ENCODE measurements around the gene UFSP2.

The UFSP2 gene

GRCh38 chr4:185399466-185399865, 26.3 kb downstream of the UFSP2 start:
- Histone ChIP-seq H3K4me3 (ENCODE audit: low read depth, low read length) (no peak overlapping the region), H3K4me1 (ENCODE audit: control insufficient read depth, insufficient read depth, low read length) (peaks cover 10% of the 10 kb centered on the region; the same call in 1 of the 2 replicates), H3K27ac (ENCODE audit: low read depth, low read length) (no peak overlapping the region)

GRCh38 chr4:185398618-185399017, 27.1 kb downstream of the UFSP2 start:
- Histone ChIP-seq H3K27ac (ENCODE audit: low read depth, low read length) (no peak overlapping the region), H3K27me3 (ENCODE audit: control insufficient read depth, insufficient read depth, low read length) (no peaks in the 10 kb centered on the region; the same call in 1 of the 2 replicates), H3K9me3 (ENCODE audit: control insufficient read depth, insufficient read depth, low read depth, low read length) (no peaks in the 10 kb centered on the region), H3K36me3 (ENCODE audit: control insufficient read depth, insufficient read depth, low read length) (peaks cover 30% of the 10 kb centered on the region), H3K4me3 (ENCODE audit: low read depth, low read length) (no peak overlapping the region), H3K4me1 (ENCODE audit: control insufficient read depth, insufficient read depth, low read length) (peaks cover 10% of the 10 kb centered on the region; the same call in 1 of the 2 replicates), H3K9ac (ENCODE audit: low read length) (no peak overlapping the region)

More at GRCh38 chr4:185399466-185399865, 26.3 kb downstream of the UFSP2 start:
- Histone ChIP-seq H3K9me3 (ENCODE audit: control insufficient read depth, insufficient read depth, low read depth, low read length) (no peaks in the 10 kb centered on the region), H3K9ac (ENCODE audit: low read length) (no peak overlapping the region), H3K36me3 (ENCODE audit: control insufficient read depth, insufficient read depth, low read length) (peaks cover 31% of the 10 kb centered on the region), H3K27me3 (ENCODE audit: control insufficient read depth, insufficient read depth, low read length) (no peaks in the 10 kb centered on the region; the same call in 1 of the 2 replicates)

GRCh38 chr4:185396724-185397385, 28.9 kb downstream of the UFSP2 start, which contains the start of gene ANKRD37:
ANKRD37 (plus strand) TSS chr4:185396841; CDS start chr4:185396924, 83 bp downstream.
- H3K4me3 ChIP-seq (ENCODE audit: low read depth, low read length), result peak within 1 kb of the TSS; percentile 67
- H3K9ac ChIP-seq (ENCODE audit: low read length), result peak within 1 kb of the TSS; percentile 65
- H3K27me3 ChIP-seq (ENCODE audit: control insufficient read depth, insufficient read depth, low read length), result no peaks in the 10 kb centered on the region; the same call in 1 of the 2 replicates
- peaks cover 19% of the 10 kb centered on the region; the same call in 1 of the 2 replicates for H3K36me3 ChIP-seq (ENCODE audit: control insufficient read depth, insufficient read depth, low read length)
- H3K9me3 ChIP-seq (ENCODE audit: control insufficient read depth, insufficient read depth, low read depth, low read length), result no peaks in the 10 kb centered on the region
- H3K4me1 ChIP-seq (ENCODE audit: control insufficient read depth, insufficient read depth, low read length), result peaks cover 10% of the 10 kb centered on the region; the same call in 1 of the 2 replicates
- H3K27ac ChIP-seq (ENCODE audit: low read depth, low read length), result peak within 1 kb of the TSS; percentile 44; the same call in 1 of the 2 replicates

GRCh38 chr4:185395956-185396723, 29.6 kb downstream of the UFSP2 start:
- peak overlapping the region; percentile 67 for H3K4me3 ChIP-seq (ENCODE audit: low read depth, low read length)
- H3K27ac ChIP-seq (ENCODE audit: low read depth, low read length), result peak overlapping the region; percentile 44; the same call in 1 of the 2 replicates
- H3K36me3 ChIP-seq (ENCODE audit: control insufficient read depth, insufficient read depth, low read length), result peaks cover 13% of the 10 kb centered on the region; the same call in 1 of the 2 replicates
- peak overlapping the region; percentile 65 for H3K9ac ChIP-seq (ENCODE audit: low read length)
- H3K4me1 ChIP-seq (ENCODE audit: control insufficient read depth, insufficient read depth, low read length), result peaks cover 10% of the 10 kb centered on the region; the same call in 1 of the 2 replicates
- H3K9me3 ChIP-seq (ENCODE audit: control insufficient read depth, insufficient read depth, low read depth, low read length), result no peaks in the 10 kb centered on the region; the same call in 1 of the 2 replicates
- H3K27me3 ChIP-seq (ENCODE audit: control insufficient read depth, insufficient read depth, low read length), result no peaks in the 10 kb centered on the region; the same call in 1 of the 2 replicates

- H3K27me3 ChIP-seq (ENCODE audit: control insufficient read depth, insufficient read depth, low read length), result no peaks in the 10 kb centered on the region; the same call in 1 of the 2 replicates
- H3K9ac ChIP-seq (ENCODE audit: low read length), result peak within 1 kb of the TSS; percentile 65
- peaks cover 10% of the 10 kb centered on the region; the same call in 1 of the 2 replicates for H3K4me1 ChIP-seq (ENCODE audit: control insufficient read depth, insufficient read depth, low read length)
- peak within 1 kb of the TSS; percentile 44; the same call in 1 of the 2 replicates for H3K27ac ChIP-seq (ENCODE audit: low read depth, low read length)
- peak within 1 kb of the TSS; percentile 67 for H3K4me3 ChIP-seq (ENCODE audit: low read depth, low read length)
- H3K9me3 ChIP-seq (ENCODE audit: control insufficient read depth, insufficient read depth, low read depth, low read length), result no peaks in the 10 kb centered on the region; the same call in 1 of the 2 replicates
- H3K36me3 ChIP-seq (ENCODE audit: control insufficient read depth, insufficient read depth, low read length), result peaks cover 10% of the 10 kb centered on the region; the same call in 1 of the 2 replicates
Measured at GRCh38 chr4:185395238-185395955, 30.4 kb downstream of the UFSP2 start, which contains the start of gene LRP2BP. LRP2BP (minus strand) TSS chr4:185395924; CDS start chr4:185378186, 17,738 bp downstream.

GRCh38 chr4:185394568-185395237, 31.1 kb downstream of the UFSP2 start:
- Histone ChIP-seq H3K4me1 (ENCODE audit: control insufficient read depth, insufficient read depth, low read length) (peaks cover 10% of the 10 kb centered on the region; the same call in 1 of the 2 replicates), H3K4me3 (ENCODE audit: low read depth, low read length) (no peak overlapping the region), H3K27me3 (ENCODE audit: control insufficient read depth, insufficient read depth, low read length) (no peaks in the 10 kb centered on the region; the same call in 1 of the 2 replicates), H3K9me3 (ENCODE audit: control insufficient read depth, insufficient read depth, low read depth, low read length) (no peaks in the 10 kb centered on the region; the same call in 1 of the 2 replicates), H3K27ac (ENCODE audit: low read depth, low read length) (no peak overlapping the region), H3K9ac (ENCODE audit: low read length) (no peak overlapping the region), H3K36me3 (ENCODE audit: control insufficient read depth, insufficient read depth, low read length) (peaks cover 10% of the 10 kb centered on the region; the same call in 1 of the 2 replicates)

- H3K4me3 ChIP-seq (ENCODE audit: low read depth, low read length), result no peak overlapping the region
Measured at GRCh38 chr4:185392156-185392555, 33.6 kb downstream of the UFSP2 start.

GRCh38 chr4:185390941-185391340, 34.8 kb downstream of the UFSP2 start:
- Histone ChIP-seq H3K36me3 (ENCODE audit: control insufficient read depth, insufficient read depth, low read length) (no peaks in the 10 kb centered on the region), H3K27me3 (ENCODE audit: control insufficient read depth, insufficient read depth, low read length) (no peaks in the 10 kb centered on the region; the same call in 1 of the 2 replicates), H3K4me1 (ENCODE audit: control insufficient read depth, insufficient read depth, low read length) (0 out of 2 replicates have a peak, but pooled peaks cover 3% of the 10 kb centered on the region), H3K4me3 (ENCODE audit: low read depth, low read length) (no peak overlapping the region), H3K27ac (ENCODE audit: low read depth, low read length) (no peak overlapping the region), H3K9ac (ENCODE audit: low read length) (no peak overlapping the region), H3K9me3 (ENCODE audit: control insufficient read depth, insufficient read depth, low read depth, low read length) (no peaks in the 10 kb centered on the region; the same call in 1 of the 2 replicates)

More at GRCh38 chr4:185392156-185392555, 33.6 kb downstream of the UFSP2 start:
- Histone ChIP-seq H3K27me3 (ENCODE audit: control insufficient read depth, insufficient read depth, low read length) (no peaks in the 10 kb centered on the region; the same call in 1 of the 2 replicates), H3K4me1 (ENCODE audit: control insufficient read depth, insufficient read depth, low read length) (peaks cover 6% of the 10 kb centered on the region; the same call in 1 of the 2 replicates), H3K9me3 (ENCODE audit: control insufficient read depth, insufficient read depth, low read depth, low read length) (no peaks in the 10 kb centered on the region; the same call in 1 of the 2 replicates), H3K9ac (ENCODE audit: low read length) (no peak overlapping the region), H3K36me3 (ENCODE audit: control insufficient read depth, insufficient read depth, low read length) (no peaks in the 10 kb centered on the region), H3K27ac (ENCODE audit: low read depth, low read length) (no peak overlapping the region)

GRCh38 chr4:185387957-185388356, 37.8 kb downstream of the UFSP2 start:
- Histone ChIP-seq H3K27ac (ENCODE audit: low read depth, low read length) (no peak overlapping the region), H3K9ac (ENCODE audit: low read length) (no peak overlapping the region), H3K4me1 (ENCODE audit: control insufficient read depth, insufficient read depth, low read length) (no peaks in the 10 kb centered on the region), H3K4me3 (ENCODE audit: low read depth, low read length) (no peak overlapping the region), H3K36me3 (ENCODE audit: control insufficient read depth, insufficient read depth, low read length) (no peaks in the 10 kb centered on the region), H3K27me3 (ENCODE audit: control insufficient read depth, insufficient read depth, low read length) (no peaks in the 10 kb centered on the region), H3K9me3 (ENCODE audit: control insufficient read depth, insufficient read depth, low read depth, low read length) (no peaks in the 10 kb centered on the region; the same call in 1 of the 2 replicates)
